HepG2 (cell line): ENCODE data around the gene GNG7.

Experiments used
- CTCF ChIP-seq: sonication (generic); formaldehyde crosslinking; IDR thresholded peaks from 2 replicates; pipeline ENCODE4 v1.5.0; 2020; ENCODE audit warnings: mild to moderate bottlenecking, missing genetic modification reagents, moderate library complexity
- ELF1 ChIP-seq: sonication (generic); formaldehyde crosslinking; IDR thresholded peaks from 2 replicates; pipeline ENCODE4 v1.4.0; 2020; ENCODE audit warnings: missing genetic modification reagents
- GABPA ChIP-seq, 2 experiments: IDR thresholded peaks; 2 replicates each; pipeline ENCODE4 v1.6.1; 2011 to 2016; ENCODE audit warnings: low read depth in 2 of 2, low read length in 1 of 2, missing biosample characterization in 1 of 2, missing genetic modification characterization in 1 of 2
- KDM5A ChIP-seq: fragments of 200-600 bp; sonication (generic); IDR thresholded peaks from 2 replicates; pipeline ENCODE4 v1.7.0; 2018; ENCODE audit warnings: antibody characterized with exemption, mild to moderate bottlenecking, low read length, borderline replicate concordance
- POLR2A ChIP-seq, 2 experiments: IDR thresholded peaks; 2 replicates each; pipeline ENCODE4 v1.6.1; 2011; ENCODE audit warnings: low read depth in 2 of 2, low read length in 2 of 2, mild to moderate bottlenecking in 1 of 2, moderate library complexity in 1 of 2; ENCODE audit not compliant: insufficient read depth in 1 of 2
- ZNF292 ChIP-seq: sonication (generic); formaldehyde crosslinking; IDR thresholded peaks from 2 replicates; pipeline ENCODE4 v1.8.1; 2022; ENCODE audit warnings: mild to moderate bottlenecking, low read depth, missing genetic modification reagents, borderline replicate concordance
- ZNF850 ChIP-seq: sonication (generic); formaldehyde crosslinking; conservative IDR thresholded peaks from 2 replicates; pipeline ENCODE4 v1.9.0; 2021; ENCODE audit warnings: mild to moderate bottlenecking, missing genetic modification reagents
- ZSCAN9 ChIP-seq: IDR thresholded peaks from 2 replicates; pipeline ENCODE4 v1.6.1; 2016; ENCODE audit warnings: borderline replicate concordance
- TF ChIP-seq, protein P1 (sequence below): sonication (generic); formaldehyde crosslinking; IDR thresholded peaks from 2 replicates; pipeline ENCODE4 v1.4.0; 2020; ENCODE audit warnings: missing genetic modification reagents, mild to moderate bottlenecking, borderline replicate concordance

DNA sequence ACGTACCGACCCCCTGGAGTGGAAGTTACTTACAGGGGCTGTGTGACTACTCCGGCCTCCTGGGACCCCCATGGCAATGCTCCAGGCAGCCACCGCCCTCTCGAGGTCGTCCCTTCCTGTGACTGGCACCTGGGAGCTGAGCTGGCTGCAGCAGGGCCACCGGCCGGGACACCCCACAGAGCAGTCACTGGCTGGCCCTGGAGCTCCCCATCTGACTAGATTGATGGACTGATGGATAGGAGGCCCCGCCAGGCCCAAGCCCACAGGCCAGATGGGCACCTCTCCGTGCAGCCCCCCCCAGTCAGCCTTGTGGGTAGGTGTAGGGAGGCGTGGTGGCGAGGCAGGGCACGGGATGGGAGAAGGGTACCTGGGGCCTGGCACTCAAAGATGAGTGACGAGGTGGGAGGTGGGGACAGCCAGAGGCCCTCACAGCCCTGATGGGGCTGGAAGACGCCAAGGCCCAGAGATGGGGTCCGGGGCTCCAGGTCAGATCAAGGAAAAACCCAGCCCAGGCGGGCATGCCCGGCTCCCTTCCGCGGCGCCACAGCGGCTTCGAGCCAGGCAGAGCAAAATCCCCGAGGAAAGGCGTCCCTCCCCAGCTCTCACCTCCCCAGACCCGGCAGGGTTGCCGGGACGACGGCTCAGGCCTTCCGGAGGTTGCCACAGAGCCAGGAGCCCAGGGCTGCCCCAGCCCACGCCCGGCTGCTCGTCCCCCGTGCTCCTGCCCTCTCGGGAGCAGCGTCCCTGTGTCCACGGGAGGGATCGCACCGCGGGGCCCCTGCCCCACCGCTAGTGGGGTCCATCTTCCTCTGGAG, 28.9 kb upstream of the GNG7 start:
- TF ChIP-seq KDM5A, result no peak
- TF ChIP-seq POLR2A (IDR thresholded peaks at IDR 0.05; ENCODE audit: insufficient read depth in 1 of 2, low read depth in 2 of 2, low read length in 2 of 2), result no peak
- TF ChIP-seq, protein P1, sequence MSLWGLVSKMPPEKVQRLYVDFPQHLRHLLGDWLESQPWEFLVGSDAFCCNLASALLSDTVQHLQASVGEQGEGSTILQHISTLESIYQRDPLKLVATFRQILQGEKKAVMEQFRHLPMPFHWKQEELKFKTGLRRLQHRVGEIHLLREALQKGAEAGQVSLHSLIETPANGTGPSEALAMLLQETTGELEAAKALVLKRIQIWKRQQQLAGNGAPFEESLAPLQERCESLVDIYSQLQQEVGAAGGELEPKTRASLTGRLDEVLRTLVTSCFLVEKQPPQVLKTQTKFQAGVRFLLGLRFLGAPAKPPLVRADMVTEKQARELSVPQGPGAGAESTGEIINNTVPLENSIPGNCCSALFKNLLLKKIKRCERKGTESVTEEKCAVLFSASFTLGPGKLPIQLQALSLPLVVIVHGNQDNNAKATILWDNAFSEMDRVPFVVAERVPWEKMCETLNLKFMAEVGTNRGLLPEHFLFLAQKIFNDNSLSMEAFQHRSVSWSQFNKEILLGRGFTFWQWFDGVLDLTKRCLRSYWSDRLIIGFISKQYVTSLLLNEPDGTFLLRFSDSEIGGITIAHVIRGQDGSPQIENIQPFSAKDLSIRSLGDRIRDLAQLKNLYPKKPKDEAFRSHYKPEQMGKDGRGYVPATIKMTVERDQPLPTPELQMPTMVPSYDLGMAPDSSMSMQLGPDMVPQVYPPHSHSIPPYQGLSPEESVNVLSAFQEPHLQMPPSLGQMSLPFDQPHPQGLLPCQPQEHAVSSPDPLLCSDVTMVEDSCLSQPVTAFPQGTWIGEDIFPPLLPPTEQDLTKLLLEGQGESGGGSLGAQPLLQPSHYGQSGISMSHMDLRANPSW (CRISPR knock-in tag), result no peak
- TF ChIP-seq ZNF850, result no peak
- TF ChIP-seq ZSCAN9, result no peak
- TF ChIP-seq CTCF (CRISPR knock-in tag), result no peak
- no peak for TF ChIP-seq GABPA (IDR thresholded peaks at IDR 0.05; ENCODE audit: low read depth, low read length)
- no peak for TF ChIP-seq GABPA (CRISPR knock-in tag; IDR thresholded peaks at IDR 0.05; ENCODE audit: low read depth)
- TF ChIP-seq ELF1 (CRISPR knock-in tag), result no peak
- no peak for TF ChIP-seq ZNF292
